HG02852 (cell line): ENCODE data around the gene AOAH.
"Not testable (repeated sequence)": the region's sequence is repeated elsewhere in the genome, so short reads cannot be mapped to it uniquely, and the experiment has no call there.

Source experiments
- ATAC-seq: cut with Tn5 transposase; IDR thresholded peaks from one replicate; pipeline ENCODE4 v1.9.1; 2021; ENCODE audit warnings: mild to moderate bottlenecking, moderate library complexity; ENCODE audit not compliant: unreplicated experiment

Gene AOAH

GRCh38 chr7:36659638-36660341 lies 64.5 kb downstream of the AOAH start:
- ATAC-seq = no peak

GRCh38 chr7:36659172-36659516 lies 65.2 kb downstream of the AOAH start:
- no peak for ATAC-seq

- no peak for ATAC-seq
Observed at GRCh38 chr7:36658335-36659171, 65.7 kb downstream of the AOAH start.

- no peak for ATAC-seq
Observed at GRCh38 chr7:36657036-36657660, 67.1 kb downstream of the AOAH start.

GRCh38 chr7:36654436-36654835 lies 69.9 kb downstream of the AOAH start:
- ATAC-seq = no peak

GRCh38 chr7:36653663-36654355 lies 70.5 kb downstream of the AOAH start:
- ATAC-seq = no peak

- ATAC-seq = no peak
Observed at GRCh38 chr7:36653008-36653662, 71.2 kb downstream of the AOAH start.

GRCh38 chr7:36652431-36652830 lies 71.9 kb downstream of the AOAH start:
- no peak for ATAC-seq

- ATAC-seq = no peak
Observed at GRCh38 chr7:36651404-36651803, 72.9 kb downstream of the AOAH start.

GRCh38 chr7:36650766-36651312 lies 73.5 kb downstream of the AOAH start:
- no peak for ATAC-seq

GRCh38 chr7:36650320-36650719 lies 74.0 kb downstream of the AOAH start:
- ATAC-seq = no peak

- not testable (repeated sequence) for ATAC-seq
Observed at GRCh38 chr7:36649319-36649718, 75.0 kb downstream of the AOAH start.

- no peak for ATAC-seq
Observed at GRCh38 chr7:36648441-36648840, 75.9 kb downstream of the AOAH start.

- no peak for ATAC-seq
Observed at GRCh38 chr7:36644625-36645422, 79.5 kb downstream of the AOAH start.

- no peak for ATAC-seq
Observed at GRCh38 chr7:36642414-36642813, 81.9 kb downstream of the AOAH start.

- no peak for ATAC-seq
Observed at GRCh38 chr7:36642010-36642409, 82.3 kb downstream of the AOAH start.

- ATAC-seq = no peak
Observed at GRCh38 chr7:36640682-36641081, 83.6 kb downstream of the AOAH start.

GRCh38 chr7:36639826-36640225 lies 84.5 kb downstream of the AOAH start:
- ATAC-seq = no peak

- no peak for ATAC-seq
Observed at GRCh38 chr7:36638586-36639263, 85.6 kb downstream of the AOAH start.
